HG03066 (cell line): ENCODE measurements around the gene HOXB5.

Experiments used
- ATAC-seq: cut with Tn5 transposase; IDR thresholded peaks from one replicate; pipeline ENCODE4 v1.9.1; 2021; ENCODE audit warnings: low read depth; ENCODE audit not compliant: unreplicated experiment

The HOXB5 gene

GRCh38 chr17:48605409-48605919 is 11.9 kb upstream of the HOXB5 start:
- no peak for ATAC-seq

- no peak for ATAC-seq
Measured at GRCh38 chr17:48604770-48605329, 11.3 kb upstream of the HOXB5 start, which contains the start of gene HOXB6. Gene HOXB6 (minus strand): TSS chr17:48604986. CDS start chr17:48598150, 6,836 bp downstream.

- ATAC-seq: no peak
Measured at GRCh38 chr17:48603959-48604769, 10.6 kb upstream of the HOXB5 start.

- ATAC-seq: no peak
Measured at GRCh38 chr17:48601539-48602425, 8.2 kb upstream of the HOXB5 start.

- ATAC-seq: no peak
Measured at GRCh38 chr17:48601207-48601538, 7.6 kb upstream of the HOXB5 start.

- no peak for ATAC-seq
Measured at GRCh38 chr17:48600244-48601098, 6.9 kb upstream of the HOXB5 start.

GRCh38 chr17:48599354-48599753 is 5.8 kb upstream of the HOXB5 start:
- no peak for ATAC-seq

- no peak for ATAC-seq
Measured at GRCh38 chr17:48598736-48599135, 5.2 kb upstream of the HOXB5 start.

- no peak for ATAC-seq
Measured at GRCh38 chr17:48597778-48598631, 4.4 kb upstream of the HOXB5 start.

- ATAC-seq: no peak
Measured at GRCh38 chr17:48597528-48597777, 3.9 kb upstream of the HOXB5 start.

- ATAC-seq: no peak
Measured at GRCh38 chr17:48596735-48597527, 3.4 kb upstream of the HOXB5 start.

- no peak for ATAC-seq
Measured at GRCh38 chr17:48596000-48596734, 2.6 kb upstream of the HOXB5 start.

GRCh38 chr17:48595278-48595999 is 1.9 kb upstream of the HOXB5 start:
- ATAC-seq: no peak

- ATAC-seq: no peak
Measured at GRCh38 chr17:48594538-48595277, 1.1 kb upstream of the HOXB5 start.

- no peak for ATAC-seq
Measured at GRCh38 chr17:48593840-48594537, 410 bp upstream of the HOXB5 start.

- ATAC-seq: no peak
Measured at GRCh38 chr17:48592577-48592976, 1.0 kb downstream of the HOXB5 start.
